K562 (cell line): ENCODE data around the gene PALLD. TPM values are rescaled to one million over a fixed set of nuclear protein-coding genes. Genes with fewer than 3 reads are reported as not detected.

ENCODE experiments used
- ATAC-seq: fragments of 200-7000 bp; cut with Tn5 transposase; 3 replicates; pipeline ENCODE4 v1.9.1; 2020; ENCODE audit warnings: moderate library complexity
- BruUV-seq: library from RNA; stranded (reverse); fragments of 400-500 nt; replicated peaks from 2 replicates; lab custom pipeline; 2021; lab: Mats Ljungman, UMichigan
- CTCF ChIA-PET: fragments of 300-600 bp; formaldehyde crosslinking; extraction: SDS; loops from one replicate; lab custom pipeline; 2021; ENCODE audit warnings: low intra/inter-chr PET ratio; lab: Yijun Ruan, JAX
- POLR2A ChIA-PET: fragments of 300-600, 350-650 bp; sonication (Branson Sonifier 250); formaldehyde crosslinking; extraction: SDS; loops from one replicate; lab custom pipeline; 2021; ENCODE audit warnings: antibody characterized with exemption, inconsistent platforms; lab: Yijun Ruan, JAX
- DNase-seq, 4 experiments: peaks; one replicate each; pipeline versions ENCODE4 v3.0.0 to v3.0.0-alpha.2; 2011 to 2018; ENCODE audit warnings: low spot score in 3 of 4, mixed read lengths in 3 of 4; ENCODE audit errors: extremely low read depth in 1 of 4
- FAIRE-seq: peaks from 2 replicates; lab custom pipeline; 2011; peaks lifted over from hg19 to GRCh38; lab: Jason Lieb, UNC
- H2AFZ ChIP-seq: 2 replicates; pipeline ENCODE4 v1.6.0; 2011; ENCODE audit warnings: low read depth, low read length, control low read depth, inconsistent platforms
- H3K27ac ChIP-seq: fragments of 200-600 bp; 3 replicates; pipeline ENCODE4 v1.8.0; 2011; ENCODE audit warnings: low read depth, mild to moderate bottlenecking, control low read depth, inconsistent platforms, low read length, moderate library complexity, mixed read lengths; ENCODE audit errors: extremely low read depth
- H3K27me3 ChIP-seq, 2 experiments: fragments of 300-600 bp in 1 of 2; 2 replicates in 1 of 2; 3 replicates in 1 of 2; pipeline versions ENCODE4 v1.6.0 to v1.8.0; 2011; ENCODE audit warnings: inconsistent platforms in 2 of 2, low read length in 2 of 2, mild to moderate bottlenecking in 1 of 2, mixed read lengths in 1 of 2, moderate library complexity in 1 of 2; ENCODE audit not compliant: control insufficient read depth in 2 of 2, insufficient read depth in 2 of 2
- H3K36me3 ChIP-seq: fragments of 300-600 bp; 3 replicates; pipeline ENCODE4 v1.8.0; 2011; ENCODE audit warnings: mild to moderate bottlenecking, low read length, inconsistent platforms; ENCODE audit not compliant: control insufficient read depth, insufficient read depth
- H3K4me1 ChIP-seq, 2 experiments: fragments of 200-600 bp in 1 of 2; replicated peaks in 1 of 2; 2 replicates in 1 of 2; 3 replicates in 1 of 2; pipeline versions ENCODE4 v1.5.1 to v1.8.0; 2011; ENCODE audit warnings: inconsistent platforms in 2 of 2, low read length in 2 of 2, mild to moderate bottlenecking in 1 of 2, mixed read lengths in 1 of 2, moderate library complexity in 1 of 2; ENCODE audit not compliant: control insufficient read depth in 2 of 2, insufficient read depth in 2 of 2
- H3K4me2 ChIP-seq: 2 replicates; pipeline ENCODE4 v1.6.1; 2011; ENCODE audit warnings: low read length, control low read depth, inconsistent platforms, mixed read lengths; ENCODE audit not compliant: insufficient read depth
- H3K4me3 ChIP-seq: fragments of 200-600 bp; sonication (generic), shearing (Covaris generic); 2 replicates; pipeline ENCODE4 v1.5.1; 2016; ENCODE audit warnings: control low read depth, inconsistent platforms
- H3K79me2 ChIP-seq: fragments of 200-600 bp; 3 replicates; pipeline ENCODE4 v1.8.0; 2011; ENCODE audit warnings: low read length, inconsistent platforms; ENCODE audit not compliant: control insufficient read depth, insufficient read depth
- H3K9ac ChIP-seq, 2 experiments: 2 replicates each; pipeline versions ENCODE4 v1.6.0 to v1.6.1; 2011; ENCODE audit warnings: low read depth in 2 of 2, low read length in 2 of 2, control low read depth in 1 of 2, inconsistent platforms in 1 of 2, mild to moderate bottlenecking in 1 of 2, mixed read lengths in 1 of 2; ENCODE audit not compliant: insufficient read depth in 1 of 2
- H3K9me1 ChIP-seq: one replicate; pipeline ENCODE4 v1.6.0; 2011; ENCODE audit warnings: inconsistent platforms, mild to moderate bottlenecking, low read length, moderate library complexity; ENCODE audit not compliant: control insufficient read depth, insufficient read depth
- H3K9me3 ChIP-seq: replicated peaks from 2 replicates; pipeline ENCODE4 v1.5.1; 2011; ENCODE audit warnings: low read depth, low read length, inconsistent platforms; ENCODE audit not compliant: control insufficient read depth, insufficient read depth
- H4K20me1 ChIP-seq: replicated peaks from 2 replicates; pipeline ENCODE4 v1.6.1; 2011; ENCODE audit warnings: low read length, inconsistent platforms, mixed read lengths; ENCODE audit not compliant: control insufficient read depth, insufficient read depth
- CREBBP ChIP-seq: IDR thresholded peaks from one replicate; pipeline ENCODE4 v1.6.1; 2012; ENCODE audit warnings: low read depth, mild to moderate bottlenecking, control low read depth, inconsistent platforms, low read length
- ETV5 ChIP-seq: sonication (generic); formaldehyde crosslinking; IDR thresholded peaks from 2 replicates; pipeline ENCODE4 v1.4.0; 2020; ENCODE audit warnings: low read depth, mild to moderate bottlenecking, missing genetic modification reagents
- HOXB6 ChIP-seq: fragments of 250-450 bp; sonication (Bioruptor Pico); IDR thresholded peaks from 2 replicates; pipeline ENCODE4 v1.5.1; 2022; ENCODE audit warnings: mild to moderate bottlenecking, borderline replicate concordance
- MCM3 ChIP-seq: fragments of 450-650 bp; IDR thresholded peaks from 2 replicates; pipeline ENCODE4 v1.6.1; 2016
- MIER1 ChIP-seq: fragments of 450-650 bp; IDR thresholded peaks from 2 replicates; pipeline ENCODE4 v1.6.1; 2016; ENCODE audit warnings: antibody characterized with exemption, mild to moderate bottlenecking, low read depth
- NFIC ChIP-seq: fragments of 450-650 bp; IDR thresholded peaks from 2 replicates; pipeline ENCODE4 v1.6.1; 2017; ENCODE audit warnings: mild to moderate bottlenecking, inconsistent platforms
- ZFPM2 ChIP-seq: fragments of 250-450 bp; sonication (Bioruptor Pico); IDR thresholded peaks from 2 replicates; pipeline ENCODE4 v1.5.1; 2022; ENCODE audit warnings: mild to moderate bottlenecking
- ZNF24 ChIP-seq: fragments of 450-650 bp; IDR thresholded peaks from 2 replicates; pipeline ENCODE4 v1.6.1; 2016
- ZNF282 ChIP-seq: sonication (generic); formaldehyde crosslinking; IDR thresholded peaks from 2 replicates; pipeline ENCODE4 v1.8.1; 2023; ENCODE audit warnings: missing genetic modification reagents
- ZNF77 ChIP-seq: fragments of 250-450 bp; sonication (Bioruptor Pico); IDR thresholded peaks from 2 replicates; pipeline ENCODE4 v1.5.0; 2020
- WGBS: fragments of 100-300 bp; shearing (Covaris generic); methylation state at CpG from one replicate; pipeline ENCODE4 v1.1.6; 2016; ENCODE audit warnings: low coverage, mixed read lengths; ENCODE audit not compliant: insufficient coverage; ENCODE audit errors: missing lambda C conversion rate; 5-methylcytosine and 5-hydroxymethylcytosine counted together
- in situ Hi-C: fragments of 300-500 bp; cut with MboI; formaldehyde crosslinking; loops from 4 replicates; pipeline ENCODE4 v1.15.0; 2018; ENCODE audit warnings: inconsistent platforms, mixed read lengths
- intact Hi-C: fragments of 100-400 bp; cut with micrococcal nuclease; formaldehyde crosslinking; loops from 2 replicates; pipeline ENCODE4 v1.14.2; 2022
- polyA plus RNA-seq, 8 experiments: library from polyadenylated mRNA; depleted of rRNA in 4 of 8; stranded (reverse) in 5 of 8; unstranded in 3 of 8; fragments of >200 nt; fragmentation: Nextera tagmentation in 2 of 8; fragmentation: Illumina TruSeq in 1 of 8; extraction: Ambion mirVana in 2 of 8; extraction: Trizol in 1 of 8; gene quantifications; 2 replicates each; pipeline versions ENCODE4 v1.2.1 to v1.2.3, GENCODE V29; 2011 to 2014; ENCODE audit warnings: inconsistent platforms in 1 of 8, missing spikeins in 1 of 8
- total RNA-seq, 7 experiments: library from RNA; depleted of rRNA in 6 of 7; stranded (reverse); fragments of >200 nt in 6 of 7; fragmentation: Illumina TruSeq in 2 of 7; extraction: Trizol in 2 of 7; gene quantifications; 2 replicates each; pipeline versions ENCODE4 v1.2.1 to v1.2.3, GENCODE V29; 2011 to 2021; ENCODE audit warnings: low replicate concordance in 1 of 7
- TF ChIP-seq, protein P1 (sequence below): fragments of 250-450 bp; sonication (Bioruptor Pico); IDR thresholded peaks from 2 replicates; pipeline ENCODE4 v1.9.0; 2021; ENCODE audit warnings: mild to moderate bottlenecking

The PALLD gene
- total and polyA plus RNA-seq, 9 of the 15 experiments (the other 6 are each of a cell fraction or from before 2014, with no cell fraction given), result 0.01 to 0.35 (median 0.06) TPM; not detected in 3

DNA sequence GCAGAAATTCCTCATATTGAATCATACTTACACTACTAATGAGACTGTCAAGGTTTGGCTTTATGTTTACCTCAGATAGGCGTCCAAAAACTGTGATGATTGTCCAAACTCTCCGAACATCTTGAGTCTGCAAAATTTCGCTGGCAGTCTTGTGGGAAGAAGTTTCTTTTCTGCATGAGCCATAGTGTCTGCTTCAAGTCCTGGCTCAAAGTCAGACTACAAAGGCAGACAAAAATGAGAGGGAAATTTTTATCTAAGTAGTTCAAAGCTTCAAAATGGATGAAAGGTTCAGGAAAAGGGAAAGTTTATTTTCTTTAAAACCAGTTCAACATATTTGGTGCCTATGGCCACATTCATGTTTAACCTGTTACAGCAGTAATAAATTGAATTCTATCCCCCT lies 40.7 kb downstream of the PALLD start:
- no TSS peak for BruUV-seq
- H3K4me1 ChIP-seq, result no peaks in the 10 kb centered on the region; a peak in 1 of 5 replicates
- H3K9ac ChIP-seq, result no peak overlapping the region
- no peaks in the 10 kb centered on the region for H4K20me1 ChIP-seq
- H3K9me1 ChIP-seq, result no peaks in the 10 kb centered on the region
- WGBS, result 15% methylated on average over 3 of the region's 3 CpGs
- in situ Hi-C loops, result no loop called here
- H3K36me3 ChIP-seq, result no peaks in the 10 kb centered on the region
- ChIA-PET CTCF (no interaction called here), POLR2A (no interaction called here)
- no peak overlapping the region for H3K27ac ChIP-seq
- H3K27me3 ChIP-seq, result no peaks in the 10 kb centered on the region
- no peak overlapping the region for H3K4me2 ChIP-seq
- no peaks in the 10 kb centered on the region for H3K79me2 ChIP-seq
- DNase-seq, result no peak
- no peaks in the 10 kb centered on the region for H3K9me3 ChIP-seq
- H2AFZ ChIP-seq, result peak overlapping the region; percentile 93; the same call in 1 of the 2 replicates
- intact Hi-C loops, result no loop called here
- no peak for TF ChIP-seq NFIC
- TF ChIP-seq ZNF282, result no peak
- no peak for TF ChIP-seq MIER1
- no peak for TF ChIP-seq ZNF77
- TF ChIP-seq MCM3, result no peak
- TF ChIP-seq ETV5 (CRISPR knock-in tag), result no peak
- TF ChIP-seq, all 486 proteins: peak for 0
- no peak for FAIRE-seq
- ATAC-seq, result no peak
- no peak overlapping the region for H3K4me3 ChIP-seq

DNA sequence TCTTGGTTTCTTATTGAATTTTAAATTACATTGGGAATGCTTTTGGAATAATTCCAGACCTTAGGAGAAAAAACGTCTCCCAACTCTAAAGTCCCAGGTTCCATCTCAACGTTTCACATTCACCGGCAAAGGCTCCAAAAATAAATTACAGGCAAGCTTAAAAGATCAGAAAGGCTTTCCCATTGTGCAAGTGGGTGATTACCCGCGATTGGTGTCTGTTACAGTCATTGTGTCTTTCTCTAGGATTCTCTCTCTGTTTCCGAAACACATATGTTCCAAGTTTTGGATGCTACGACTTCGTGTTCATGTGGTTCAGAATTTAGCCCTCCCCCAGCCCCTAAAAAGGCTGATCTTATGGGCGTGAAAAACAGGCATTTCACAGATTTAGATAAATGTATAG lies 41.8 kb downstream of the PALLD start:
- Histone ChIP-seq H3K9me3 (no peaks in the 10 kb centered on the region), H4K20me1 (no peaks in the 10 kb centered on the region), H3K27me3 (no peaks in the 10 kb centered on the region), H3K9me1 (no peaks in the 10 kb centered on the region), H3K79me2 (no peaks in the 10 kb centered on the region), H3K9ac (no peak overlapping the region), H2AFZ (peak overlapping the region; percentile 35; the same call in 1 of the 2 replicates), H3K4me3 (no peak overlapping the region), H3K36me3 (no peaks in the 10 kb centered on the region), H3K4me2 (no peak overlapping the region), H3K4me1 (no peaks in the 10 kb centered on the region; a peak in 1 of 5 replicates), H3K27ac (no peak overlapping the region)
- no peak for ATAC-seq
- TF ChIP-seq HOXB6 (CRISPR knock-in tag), result no peak
- TF ChIP-seq ZFPM2 (CRISPR knock-in tag), result no peak
- TF ChIP-seq, protein P1, sequence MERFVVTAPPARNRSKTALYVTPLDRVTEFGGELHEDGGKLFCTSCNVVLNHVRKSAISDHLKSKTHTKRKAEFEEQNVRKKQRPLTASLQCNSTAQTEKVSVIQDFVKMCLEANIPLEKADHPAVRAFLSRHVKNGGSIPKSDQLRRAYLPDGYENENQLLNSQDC (CRISPR knock-in tag), result no peak
- no peak for TF ChIP-seq CREBBP
- no peak for TF ChIP-seq ZNF24
- no peak for FAIRE-seq
- POLR2A ChIA-PET, result no interaction called here
- DNase-seq, result no peak
- intact Hi-C loops (no loop called here), in situ Hi-C loops (no loop called here)
- WGBS, result 16% methylated on average over 9 of the region's 9 CpGs
- BruUV-seq, result no TSS peak
- CTCF ChIA-PET, result no interaction called here
